ENCODE data around the gene ZNF487. TPM values are rescaled to one million over a fixed set of nuclear protein-coding genes. Genes with fewer than 3 reads are reported as not detected.

The ZNF487 gene
- total and polyA plus RNA-seq, 8 donors: 0.45 to 11.0 (median 4.5) TPM

DNA sequence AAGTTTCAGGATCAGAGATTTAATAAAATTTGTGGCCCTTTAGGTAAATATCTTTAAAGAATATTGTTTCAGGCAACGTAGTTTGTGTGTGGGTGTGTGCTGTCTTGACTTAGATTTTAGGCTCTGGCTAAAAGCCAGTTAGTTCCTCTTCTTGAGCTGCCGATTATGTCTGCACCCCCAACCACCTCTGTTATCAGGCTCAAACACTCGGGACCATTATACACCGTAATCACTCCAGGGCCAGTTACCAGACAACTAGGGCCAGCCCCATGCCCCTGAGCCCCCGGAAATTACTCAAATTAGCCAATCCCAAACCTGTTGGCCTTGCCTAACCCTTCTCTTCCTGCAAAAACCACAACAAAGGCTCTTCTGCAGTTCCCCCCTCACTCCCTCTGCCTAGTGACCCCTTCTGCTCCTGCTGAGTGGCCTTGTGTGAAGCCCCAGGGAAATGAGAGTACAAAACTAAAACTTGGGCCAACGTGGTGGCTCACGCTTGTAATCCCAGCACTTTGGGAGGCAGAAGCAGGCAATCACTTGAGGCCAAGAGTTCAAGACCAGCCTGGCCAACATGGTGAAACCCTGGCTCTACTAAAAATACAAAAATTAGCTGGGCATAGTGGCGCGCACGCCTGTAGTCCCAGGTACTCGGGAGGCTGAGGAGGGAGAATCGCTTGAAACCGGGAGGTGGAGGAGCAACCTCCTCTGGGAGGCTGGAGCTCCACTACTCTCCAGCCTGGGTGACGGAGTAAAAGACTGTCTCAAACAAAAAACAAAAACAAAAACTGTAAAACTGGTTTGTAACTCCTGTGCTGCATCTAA, 18.8 kb upstream of the ZNF487 start:
- Histone ChIP-seq H3K36me3 (no peaks in the 10 kb centered on the region), H3K27me3 (no peaks in the 10 kb centered on the region), H3K4me1 (peaks cover 14 to 27% (median 21%) of the 10 kb centered on the region in 4 donors), H3K27ac (peak overlapping the region in 3 of 5 donors; percentile 31 to 64 (median 60)), H3K4me3 (no peak overlapping the region), H3K9me3 (no peaks in the 10 kb centered on the region)
- TF ChIP-seq CTCF (IDR thresholded peaks at IDR 0.05) (no peak), POLR2A (IDR thresholded peaks at IDR 0.05) (no peak), EP300 (IDR thresholded peaks at IDR 0.05) (no peak), POLR2AphosphoS5 (IDR thresholded peaks at IDR 0.05) (no peak)
- 62 to 70% (median 65%) methylated on average over 14 of the region's 14 CpGs for WGBS, 5 donors
- intact Hi-C loops (cut with DNase I; ENCODE audit: low total_unique reads): no loop called here
- DNase-seq: peak in 1 of 2 donors; percentile 67

- 55 to 66% (median 58%) methylated on average over 18 of the region's 18 CpGs for WGBS, 5 donors
- H3K27ac ChIP-seq: peak overlapping the region; percentile 90 to 99 (median 96)
- intact Hi-C loops (cut with DNase I; ENCODE audit: low total_unique reads): no loop called here
- H3K27me3 ChIP-seq: no peaks in the 10 kb centered on the region
- H3K9me3 ChIP-seq: no peaks in the 10 kb centered on the region
- DNase-seq: no peak
- H3K4me3 ChIP-seq: peak overlapping the region; percentile 52 to 61 (median 58)
- TF ChIP-seq POLR2A (IDR thresholded peaks at IDR 0.05) (no peak), EP300 (IDR thresholded peaks at IDR 0.05) (no peak), CTCF (IDR thresholded peaks at IDR 0.05) (no peak), POLR2AphosphoS5 (IDR thresholded peaks at IDR 0.05) (no peak)
- peaks cover 14 to 27% (median 21%) of the 10 kb centered on the region in 4 donors for H3K4me1 ChIP-seq
- no peaks in the 10 kb centered on the region for H3K36me3 ChIP-seq
Measured at GRCh38 chr10:43419997-43420368, 16.9 kb upstream of the ZNF487 start.

DNA sequence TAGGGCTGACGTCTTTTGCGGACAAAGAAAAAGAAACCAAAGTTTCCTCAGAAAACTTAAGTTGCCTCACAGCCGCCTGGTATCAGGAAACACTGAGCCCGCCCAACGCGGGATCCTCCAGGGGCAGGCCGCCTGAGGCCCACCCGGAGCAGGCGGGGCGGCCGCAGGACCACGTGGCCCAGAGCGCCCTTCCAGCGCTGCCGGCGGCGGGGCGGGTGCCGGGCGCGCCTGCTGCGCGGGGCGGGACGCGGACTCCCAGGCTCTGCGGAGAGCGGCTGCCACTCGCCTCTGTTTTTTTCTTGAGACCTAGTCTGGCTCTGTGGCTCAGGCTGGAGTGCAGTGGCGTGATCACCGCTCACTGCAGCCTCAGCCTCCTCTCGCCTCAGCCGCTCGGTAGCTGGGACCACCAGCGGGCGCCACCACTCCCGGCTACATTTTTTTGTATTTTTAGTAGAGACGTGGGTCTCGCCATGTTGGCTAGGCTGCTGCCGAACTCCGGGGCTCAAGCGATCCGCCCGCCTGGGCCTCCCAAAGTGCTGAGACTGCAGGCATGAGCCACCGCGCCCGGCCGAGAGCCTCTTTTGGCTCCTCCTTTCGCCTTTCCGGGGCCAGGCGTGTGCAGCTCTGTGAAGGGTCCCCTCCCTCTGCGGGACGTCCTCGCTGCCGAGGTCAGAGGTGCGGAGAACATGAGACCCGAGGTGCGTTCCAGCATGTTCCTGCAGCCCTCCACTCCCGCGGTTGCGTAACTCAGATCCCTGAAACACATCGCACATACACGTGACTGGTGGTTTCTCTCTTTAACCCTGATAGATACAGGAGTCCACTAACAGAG, 16.3 kb upstream of the ZNF487 start:
- WGBS, 5 donors: 0 to 1% (median 0%) methylated on average over 33 to 63 of the region's 63 CpGs
- H3K27ac ChIP-seq: peak overlapping the region; percentile 90 to 99 (median 96)
- no peaks in the 10 kb centered on the region for H3K36me3 ChIP-seq
- H3K4me3 ChIP-seq: peak overlapping the region; percentile 52 to 61 (median 58)
- peak; percentile 83 to 96 for DNase-seq
- peaks cover 14 to 27% (median 21%) of the 10 kb centered on the region in 4 donors for H3K4me1 ChIP-seq
- no peaks in the 10 kb centered on the region for H3K27me3 ChIP-seq
- H3K9me3 ChIP-seq: no peaks in the 10 kb centered on the region
- intact Hi-C loops (cut with DNase I; ENCODE audit: low total_unique reads): no loop called here
- TF ChIP-seq EP300 (IDR thresholded peaks at IDR 0.05) (no peak), POLR2AphosphoS5 (IDR thresholded peaks at IDR 0.05) (peak; percentile 60 to 87 (median 82)), POLR2A (IDR thresholded peaks at IDR 0.05) (peak in 1 of 4 donors; percentile 18), CTCF (IDR thresholded peaks at IDR 0.05) (peak in 1 of 7 experiments; percentile 10)

GRCh38 chr10:43421201-43421507, 15.8 kb upstream of the ZNF487 start:
- Histone ChIP-seq H3K36me3 (no peaks in the 10 kb centered on the region), H3K9me3 (no peaks in the 10 kb centered on the region), H3K4me3 (peak overlapping the region; percentile 52 to 61 (median 58)), H3K4me1 (peaks cover 14 to 27% (median 21%) of the 10 kb centered on the region in 4 donors), H3K27me3 (no peaks in the 10 kb centered on the region), H3K27ac (peak overlapping the region; percentile 90 to 99 (median 96))
- no peak for DNase-seq
- intact Hi-C loops (cut with DNase I; ENCODE audit: low total_unique reads): no loop called here
- TF ChIP-seq POLR2A (IDR thresholded peaks at IDR 0.05) (no peak), EP300 (IDR thresholded peaks at IDR 0.05) (no peak), CTCF (IDR thresholded peaks at IDR 0.05) (no peak), POLR2AphosphoS5 (IDR thresholded peaks at IDR 0.05) (no peak)
- WGBS, 5 donors: 11 to 22% (median 15%) methylated on average over 4 of the region's 4 CpGs
